ENCODE results near the gene MALAT1.
A peak's percentile ranks its signal among the peaks of the same experiment; 100 is the strongest.

Gene MALAT1

GRCh38 chr11:65482306-65482850 lies 16.5 kb upstream of the MALAT1 start:
- no peak overlapping the region for H3K4me3 ChIP-seq (ENCODE audit: low read depth, low read length)
- no peak for TF ChIP-seq CTCF (IDR thresholded peaks at IDR 0.05; ENCODE audit: control insufficient read depth, extremely low read depth, insufficient read depth)
- DNase-seq (ENCODE audit: low read depth) = no peak

GRCh38 chr11:65485920-65486219 lies 13.0 kb upstream of the MALAT1 start:
- H3K4me3 ChIP-seq (ENCODE audit: low read depth, low read length) = no peak overlapping the region
- TF ChIP-seq CTCF (IDR thresholded peaks at IDR 0.05; ENCODE audit: control insufficient read depth, extremely low read depth, insufficient read depth) = no peak

GRCh38 chr11:65486570-65487466 lies 12.0 kb upstream of the MALAT1 start:
- no peak for TF ChIP-seq CTCF (IDR thresholded peaks at IDR 0.05; ENCODE audit: control insufficient read depth, extremely low read depth, insufficient read depth)
- no peak overlapping the region for H3K4me3 ChIP-seq (ENCODE audit: low read depth, low read length)
- DNase-seq (ENCODE audit: low read depth) = no peak

More at GRCh38 chr11:65485920-65486219, 13.0 kb upstream of the MALAT1 start:
- no peak for DNase-seq (ENCODE audit: low read depth)

GRCh38 chr11:65487467-65488272 lies 11.2 kb upstream of the MALAT1 start:
- H3K4me3 ChIP-seq (ENCODE audit: low read depth, low read length) = no peak overlapping the region; the same call in 1 of the 2 replicates
- DNase-seq (ENCODE audit: low read depth) = peak; percentile 100
- TF ChIP-seq CTCF (IDR thresholded peaks at IDR 0.05; ENCODE audit: control insufficient read depth, extremely low read depth, insufficient read depth) = 0 out of 2 replicates have a peak, but pooled peaks have one; percentile 8

GRCh38 chr11:65488273-65489034 lies 10.4 kb upstream of the MALAT1 start:
- DNase-seq (ENCODE audit: low read depth) = no peak
- no peak for TF ChIP-seq CTCF (IDR thresholded peaks at IDR 0.05; ENCODE audit: control insufficient read depth, extremely low read depth, insufficient read depth)
- no peak overlapping the region; the same call in 1 of the 2 replicates for H3K4me3 ChIP-seq (ENCODE audit: low read depth, low read length)

GRCh38 chr11:65489035-65489705 lies 9.7 kb upstream of the MALAT1 start:
- H3K4me3 ChIP-seq (ENCODE audit: low read depth, low read length) = no peak overlapping the region
- no peak for DNase-seq (ENCODE audit: low read depth)
- TF ChIP-seq CTCF (IDR thresholded peaks at IDR 0.05; ENCODE audit: control insufficient read depth, extremely low read depth, insufficient read depth) = no peak

Data from LNCaP clone FGC (cell line).